GM18867 (cell line): Measurements from ENCODE around the gene HIVEP3.
A peak's percentile ranks its signal among the peaks of the same experiment; 100 is the strongest.

Source experiments
- ATAC-seq: cut with Tn5 transposase; IDR thresholded peaks from one replicate; pipeline ENCODE4 v1.9.1; 2021; ENCODE audit warnings: mild to moderate bottlenecking, moderate library complexity; ENCODE audit not compliant: unreplicated experiment

HIVEP3 gene

DNA sequence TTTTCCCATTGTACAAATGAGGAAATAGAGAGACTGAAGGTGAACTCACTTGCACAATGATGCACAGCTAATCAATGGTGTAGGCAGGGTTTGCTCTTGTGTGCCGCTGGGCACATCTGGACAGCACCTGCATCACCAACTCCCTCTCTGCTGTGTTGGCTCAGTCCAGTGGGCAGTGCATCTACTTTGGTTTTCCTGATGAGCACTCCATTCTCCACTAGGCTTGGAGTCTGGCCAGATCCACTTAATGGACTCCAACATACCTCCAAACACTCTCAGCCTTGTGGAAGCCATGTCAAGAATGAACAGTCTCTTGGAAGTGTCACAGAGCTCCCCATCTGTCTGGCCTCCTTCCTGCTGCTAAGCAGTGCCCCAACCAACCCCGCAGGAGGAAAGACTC is 152.2 kb downstream of the HIVEP3 start:
- ATAC-seq: no peak

DNA sequence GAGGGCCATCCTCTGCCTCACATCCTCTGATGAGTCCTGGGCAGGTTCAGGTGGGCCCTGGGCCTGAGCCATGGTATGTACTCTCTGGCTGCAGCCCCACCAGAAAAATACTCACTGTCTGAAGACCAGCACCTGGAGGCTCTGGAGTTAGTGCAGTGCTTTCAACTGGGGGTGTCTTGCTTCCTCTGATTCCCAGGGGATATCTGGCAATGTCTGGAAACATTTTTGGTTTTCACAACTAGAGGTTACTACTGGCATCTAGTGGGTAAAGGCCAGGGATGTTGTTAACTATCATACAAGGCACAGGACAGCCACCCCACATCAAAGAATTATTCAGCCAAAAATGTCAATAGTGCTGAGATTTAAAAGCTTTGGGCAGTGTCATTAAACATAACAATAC is 152.7 kb downstream of the HIVEP3 start:
- ATAC-seq: no peak

DNA sequence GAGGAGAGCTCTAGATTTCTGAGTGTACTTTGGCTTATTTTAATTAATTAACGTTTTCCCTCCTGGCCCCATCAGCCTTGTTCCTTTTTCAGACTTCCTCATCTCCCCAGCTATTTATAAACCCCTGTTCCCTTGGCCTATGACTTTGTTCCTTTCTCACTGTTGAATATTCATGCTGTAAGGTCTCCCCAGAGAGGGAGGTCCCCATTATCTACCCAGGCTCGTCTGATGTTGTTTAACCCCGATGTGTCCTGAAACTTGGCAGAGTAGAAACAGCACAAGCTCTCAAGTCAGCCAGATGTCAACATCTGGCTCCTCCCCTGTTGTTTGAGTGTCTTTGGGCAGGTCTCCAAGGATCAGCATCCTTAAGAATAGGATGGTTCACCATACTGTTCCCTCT is 153.6 kb downstream of the HIVEP3 start:
- ATAC-seq: no peak

DNA sequence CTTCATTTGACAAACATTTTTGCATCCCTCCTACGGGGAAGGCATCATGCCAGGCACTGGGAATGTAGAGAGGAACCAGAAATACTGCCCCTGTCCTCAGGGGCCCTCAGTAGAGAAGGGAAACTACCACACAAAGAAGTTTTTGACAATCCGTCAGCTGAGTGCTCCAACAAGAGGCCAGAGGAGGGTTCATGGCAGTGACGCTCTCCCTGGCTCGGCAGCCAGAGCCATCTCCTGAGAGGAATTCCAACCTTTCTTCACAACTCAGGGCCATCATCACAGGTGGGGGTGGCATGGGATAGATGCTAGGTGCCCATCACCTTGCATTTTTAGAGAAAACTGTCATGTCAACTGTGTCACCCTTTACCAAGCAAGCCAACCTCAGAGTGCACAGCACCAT is 154.1 kb downstream of the HIVEP3 start:
- ATAC-seq: no peak

DNA sequence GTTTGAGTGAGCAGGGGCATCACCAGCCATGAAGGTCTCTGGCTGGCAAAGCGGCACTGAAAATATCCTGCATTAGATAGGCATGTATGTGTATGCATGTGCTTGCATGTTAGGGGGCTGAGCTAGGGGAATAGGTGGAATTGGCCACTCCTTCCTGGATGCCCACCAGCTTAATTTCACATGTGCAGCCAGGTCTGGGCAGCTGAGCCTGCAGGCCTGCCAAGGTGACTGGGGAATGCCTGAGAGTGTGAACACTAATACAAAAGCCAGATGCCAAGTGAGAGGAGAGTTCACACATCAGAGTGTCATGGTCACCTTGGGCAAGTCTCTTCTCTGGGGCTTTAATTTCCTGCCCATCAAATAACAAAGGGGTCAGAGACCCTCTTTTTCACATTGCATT is 155.9 kb downstream of the HIVEP3 start:
- no peak for ATAC-seq

DNA sequence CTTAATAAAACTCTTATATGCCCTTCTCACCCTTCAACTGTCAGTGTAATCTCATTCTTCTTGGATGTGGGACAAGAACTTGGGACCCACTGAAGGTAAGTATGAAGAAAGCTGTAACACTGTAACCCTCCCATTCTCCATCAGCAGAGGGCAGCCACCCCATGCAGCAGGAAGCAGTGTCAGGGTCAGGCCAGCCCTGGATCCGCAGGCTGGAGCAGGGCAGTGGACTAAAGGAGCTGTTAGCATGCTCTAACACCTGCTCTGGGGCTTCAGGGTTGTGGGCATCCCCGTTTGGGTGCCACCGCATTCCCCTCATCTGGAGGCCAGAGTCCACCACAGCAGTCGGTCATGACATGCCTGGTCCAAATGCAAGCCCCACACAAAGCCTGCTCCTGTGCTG is 156.5 kb downstream of the HIVEP3 start:
- ATAC-seq: no peak

DNA sequence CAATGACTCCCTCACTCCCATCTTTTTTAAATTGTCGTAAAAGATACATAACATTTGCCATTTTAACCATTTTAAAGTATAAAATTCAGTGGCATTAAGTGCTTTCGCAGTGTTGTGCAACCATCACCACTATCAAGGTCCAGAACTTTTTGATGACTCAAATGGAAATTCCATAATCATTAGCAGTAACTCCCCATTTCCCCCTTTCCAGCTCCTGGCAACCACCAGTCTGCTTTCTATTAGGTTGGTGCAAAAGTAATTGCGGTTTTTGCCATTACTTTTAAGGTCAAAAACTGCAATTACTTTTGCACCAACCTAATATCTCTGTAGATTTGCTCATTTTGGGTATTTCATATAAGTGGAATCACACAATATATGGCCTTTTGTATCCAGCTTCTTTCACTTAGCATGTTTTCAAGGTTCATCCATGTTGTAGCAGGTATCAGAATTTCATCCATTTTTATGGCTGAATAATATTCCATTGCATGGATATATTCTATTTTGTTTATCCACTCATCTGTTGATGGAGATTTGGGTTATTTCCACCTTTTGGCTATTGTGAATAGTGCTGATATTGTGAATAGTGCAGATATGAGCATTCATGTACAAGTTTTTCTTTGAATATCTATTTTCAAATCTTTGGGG is 159.7 kb downstream of the HIVEP3 start:
- no peak for ATAC-seq

DNA sequence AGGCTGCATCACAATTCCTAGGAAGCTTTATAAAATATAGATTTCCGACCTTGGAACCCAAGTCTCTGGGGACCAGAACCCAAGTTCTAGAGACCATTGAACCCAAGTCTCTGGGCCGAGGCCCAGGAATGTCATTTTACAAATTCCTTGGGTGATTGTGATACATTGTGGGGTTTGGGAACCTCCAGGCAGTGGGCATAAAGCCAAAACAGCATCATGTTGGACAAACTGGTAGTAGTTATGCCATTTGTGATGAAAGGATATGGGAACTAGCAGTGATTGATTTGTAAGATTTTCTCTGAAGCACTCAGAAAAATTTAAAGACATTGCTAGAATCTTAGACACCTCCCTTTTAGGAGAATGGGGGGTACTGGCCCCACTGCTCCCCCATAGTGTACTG is 160.2 kb downstream of the HIVEP3 start:
- no peak for ATAC-seq

DNA sequence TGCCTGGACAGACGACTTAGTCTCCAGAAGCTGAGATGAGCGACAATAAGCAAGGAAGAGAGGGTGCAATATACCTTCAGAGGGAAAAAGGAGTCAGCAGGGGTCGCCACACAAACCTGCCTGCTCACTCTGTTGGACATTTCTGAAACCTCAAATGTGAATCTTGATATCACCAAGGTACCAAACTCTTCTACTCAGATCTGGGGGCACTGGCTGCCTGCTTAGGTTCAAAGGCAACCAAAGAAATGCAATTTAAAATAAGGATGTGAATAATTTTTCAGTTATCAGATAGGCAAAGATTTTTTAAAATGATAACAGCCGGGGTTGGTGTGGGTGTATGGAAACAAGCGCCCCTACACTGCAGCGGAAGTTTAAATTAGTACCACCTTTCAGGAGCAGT is 164.2 kb downstream of the HIVEP3 start:
- no peak for ATAC-seq

DNA sequence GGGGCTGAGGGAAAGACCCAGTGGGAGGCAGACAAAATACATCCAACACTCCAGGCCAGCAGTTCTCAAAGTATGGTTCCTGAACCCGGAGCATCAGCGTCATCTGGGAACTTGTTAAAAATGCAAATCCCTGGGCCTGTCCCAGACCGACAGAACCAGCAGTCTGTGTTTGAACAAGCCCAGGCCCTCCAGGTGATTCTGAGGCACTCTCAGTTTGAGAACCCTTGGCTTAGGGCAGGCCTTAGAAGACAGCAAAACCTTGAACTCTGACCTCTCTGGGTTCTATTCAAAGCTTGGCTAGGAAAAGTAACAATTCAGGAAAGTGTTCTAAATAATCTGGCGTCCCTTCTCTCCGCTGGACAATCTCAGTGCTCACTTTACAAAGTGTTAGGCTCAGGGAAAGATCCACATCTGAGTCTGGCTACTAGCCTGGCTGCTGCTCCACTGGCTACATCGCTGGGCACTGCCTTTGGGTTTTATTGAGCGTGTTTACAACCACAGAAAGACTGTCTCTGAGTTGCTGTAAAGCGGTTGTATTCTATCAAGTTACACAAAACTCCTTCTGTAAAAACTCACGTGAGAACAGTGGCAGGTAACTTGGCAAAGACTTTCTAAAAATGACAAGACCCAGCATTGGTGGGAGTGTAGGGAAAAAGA is 166.1 kb downstream of the HIVEP3 start:
- peak; percentile 9 for ATAC-seq

DNA sequence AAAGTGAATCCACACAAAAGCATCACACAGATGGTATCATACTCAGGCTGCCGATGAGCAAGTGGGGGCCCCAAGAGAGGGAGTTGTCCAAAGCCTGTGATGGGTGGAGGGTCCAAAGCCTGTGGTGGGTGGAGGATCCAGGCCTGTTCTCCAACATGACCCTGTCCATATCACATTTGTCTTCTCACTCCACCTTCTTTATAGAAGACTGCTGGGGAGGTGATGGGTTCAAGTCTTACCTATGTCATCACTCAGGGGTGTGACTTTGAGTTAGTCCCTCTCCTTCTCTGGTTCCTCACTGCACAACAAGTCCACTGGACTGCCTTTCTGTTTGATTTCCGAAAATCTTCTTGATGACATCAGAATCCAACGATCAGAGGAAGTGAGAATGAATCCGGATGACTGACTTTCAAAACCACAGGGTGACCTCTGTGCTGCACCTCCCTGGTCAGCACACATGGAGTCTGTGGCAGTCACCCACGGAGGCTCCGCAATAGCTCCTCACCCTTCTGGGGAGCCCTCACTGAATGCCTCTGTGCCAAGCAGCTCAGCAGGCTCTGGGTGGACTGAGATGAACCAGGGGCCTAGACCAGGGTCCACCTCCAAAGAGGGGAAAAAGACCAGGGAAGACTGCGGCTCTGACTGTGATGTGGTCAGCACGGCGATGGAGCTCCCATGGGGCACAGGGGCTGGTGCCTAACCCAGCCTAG is 166.8 kb downstream of the HIVEP3 start:
- peak; percentile 45 for ATAC-seq

DNA sequence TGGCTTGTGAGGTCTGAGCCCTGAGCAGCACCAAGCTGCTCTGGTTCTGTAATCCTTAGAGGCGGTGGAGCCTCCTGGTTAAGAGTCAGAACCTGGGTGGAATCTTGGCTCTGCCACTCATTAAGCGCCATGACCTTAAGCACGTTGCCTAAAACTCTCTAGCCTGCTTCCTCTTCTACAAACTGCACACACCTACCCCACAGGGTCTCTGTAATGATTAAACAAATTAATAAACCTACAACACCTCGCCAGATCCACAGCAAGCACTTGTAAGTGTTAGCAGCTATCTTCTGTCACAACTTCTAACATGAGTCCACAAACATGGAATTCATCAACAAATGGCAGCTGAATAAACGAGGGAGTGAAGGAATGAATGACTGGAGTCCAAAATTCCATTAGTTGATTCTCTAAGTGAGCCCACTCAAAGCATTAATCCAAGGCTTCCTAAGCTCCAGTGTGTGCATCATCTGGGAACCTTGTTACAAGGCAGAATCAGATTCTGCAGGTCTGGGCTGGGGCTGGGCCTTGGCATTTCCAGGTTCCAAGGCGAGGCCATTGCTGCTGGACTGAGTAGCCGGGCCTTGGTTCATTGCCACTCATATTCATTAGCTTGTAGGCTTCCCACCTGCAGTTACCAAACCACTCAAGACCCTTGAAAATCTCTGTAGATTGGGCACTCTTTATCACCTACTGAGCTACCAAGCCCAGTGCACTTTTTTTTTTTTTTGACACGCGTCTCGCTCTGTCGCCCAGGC is 168.6 kb downstream of the HIVEP3 start:
- ATAC-seq: no peak

DNA sequence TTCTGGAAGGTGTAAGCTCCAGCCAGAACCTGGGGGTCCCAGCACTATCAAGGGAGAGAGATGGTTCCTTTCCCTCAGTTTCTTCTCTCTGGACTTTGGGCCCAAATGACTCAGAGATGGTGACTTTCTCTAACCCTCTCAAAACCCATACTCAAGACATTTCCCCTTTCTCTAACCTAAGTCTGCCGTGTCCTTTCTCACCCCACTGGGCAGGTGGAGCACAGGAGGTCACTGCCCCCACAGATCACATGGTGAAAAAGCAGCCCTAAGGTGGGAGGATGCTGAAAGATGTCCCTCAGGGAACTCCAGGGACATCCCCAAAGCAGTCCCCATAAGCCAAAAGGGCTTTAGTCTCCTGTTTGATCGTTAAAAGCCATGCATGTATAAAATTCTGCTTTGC is 173.7 kb downstream of the HIVEP3 start:
- no peak for ATAC-seq

DNA sequence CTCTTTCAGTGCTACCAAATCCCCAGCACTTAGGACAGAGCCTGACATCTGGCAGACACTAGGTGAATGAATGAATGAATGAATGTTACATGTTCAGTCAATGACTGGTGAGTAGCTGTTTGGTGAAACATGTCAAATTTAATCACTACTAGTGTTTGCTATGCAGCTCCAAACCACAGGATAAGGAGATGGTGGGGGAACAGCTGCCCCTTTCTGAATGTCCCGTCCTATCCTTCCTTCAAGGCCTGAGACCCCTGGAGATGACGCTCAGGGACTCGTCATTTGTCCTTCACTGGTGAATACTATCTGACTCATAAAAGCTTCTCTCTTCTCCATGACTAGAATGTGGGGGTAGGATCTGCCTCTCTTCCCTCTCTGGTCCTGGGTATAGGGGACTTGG is 175.4 kb downstream of the HIVEP3 start:
- ATAC-seq: no peak

DNA sequence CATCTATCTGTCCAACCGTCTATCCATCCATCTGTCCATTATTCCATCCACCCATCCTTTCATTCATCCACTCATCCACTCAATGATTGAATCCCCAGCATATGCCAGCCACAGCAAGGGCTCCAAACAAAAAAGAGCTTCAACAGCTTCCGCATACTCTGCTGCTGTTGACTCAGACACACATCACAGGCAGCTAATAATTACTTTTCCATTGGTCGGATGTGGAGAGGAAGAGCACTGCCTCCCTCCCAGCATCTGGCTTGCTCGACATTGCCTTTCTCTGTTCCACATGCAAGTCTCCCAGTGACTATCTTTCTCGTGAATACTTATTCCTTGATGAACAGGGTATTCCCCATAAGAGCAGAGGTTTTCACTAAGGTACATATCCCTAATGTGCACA is 176.5 kb downstream of the HIVEP3 start:
- no peak for ATAC-seq

DNA sequence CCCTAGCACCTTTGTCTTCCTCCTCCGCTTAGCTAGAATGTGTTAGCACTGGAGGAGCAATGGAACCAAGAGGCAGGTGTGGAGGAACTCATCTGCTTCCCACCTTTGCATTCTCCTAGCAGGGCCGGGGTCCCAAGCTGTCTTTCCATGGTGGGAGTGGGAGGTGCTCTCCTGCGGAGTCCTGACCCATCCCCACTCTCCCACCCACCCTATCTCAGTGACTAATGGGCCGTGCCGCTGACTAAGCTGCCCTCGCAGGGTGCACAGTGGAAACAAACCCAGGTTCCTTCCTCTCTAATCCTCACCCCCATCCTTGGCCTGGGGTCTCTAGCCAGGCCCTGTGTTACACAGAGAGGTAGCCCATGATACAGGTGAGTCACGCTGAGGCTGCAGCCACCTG is 177.5 kb downstream of the HIVEP3 start:
- no peak for ATAC-seq

DNA sequence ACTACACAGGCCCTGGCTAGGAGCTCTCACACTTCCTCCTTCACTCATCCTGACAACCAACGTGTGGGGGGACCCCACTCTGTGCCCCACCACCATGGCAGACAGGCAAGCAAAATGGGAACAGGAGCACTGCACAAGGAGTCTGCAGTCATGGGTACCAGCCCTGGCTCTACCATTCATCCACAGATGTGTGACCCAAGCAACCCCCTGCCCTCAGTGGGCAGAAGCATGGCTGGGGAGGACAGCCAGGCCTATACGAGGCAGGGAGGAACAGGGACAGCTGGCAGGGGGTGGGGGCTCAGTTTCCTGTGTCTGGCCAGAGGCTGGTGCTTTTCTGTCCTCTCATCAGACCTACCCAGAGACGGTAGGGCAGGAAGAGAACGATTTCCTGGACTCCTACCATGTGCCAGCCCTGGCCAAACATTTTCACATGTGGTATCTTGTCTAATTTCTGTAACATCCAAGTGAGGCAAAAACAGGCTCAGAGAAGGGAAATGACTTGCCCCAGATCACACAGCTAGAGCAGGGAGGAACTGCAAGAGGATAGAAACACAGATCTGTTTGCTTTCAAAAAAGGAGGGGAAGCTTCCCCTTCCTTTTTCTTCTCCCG is 178.0 kb downstream of the HIVEP3 start:
- ATAC-seq: no peak

DNA sequence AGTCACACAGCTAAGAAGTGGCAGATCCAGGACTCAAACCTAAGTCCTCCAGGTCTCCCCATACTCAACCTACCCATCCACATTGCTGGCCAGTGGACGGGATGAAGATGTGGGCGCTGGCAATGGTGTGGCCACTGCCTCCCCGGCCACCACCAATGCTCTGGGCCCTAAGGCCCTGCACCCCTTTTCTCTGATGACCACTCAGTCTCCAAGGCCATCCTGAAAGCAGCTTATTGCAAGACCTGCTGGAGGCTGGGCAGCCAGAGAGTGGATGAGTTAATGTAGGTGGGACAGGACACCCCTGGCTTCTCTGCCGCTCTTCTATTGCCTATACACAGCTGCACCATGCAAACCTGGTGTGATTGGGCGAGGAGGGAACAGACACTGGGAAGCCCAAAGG is 178.7 kb downstream of the HIVEP3 start:
- no peak for ATAC-seq

DNA sequence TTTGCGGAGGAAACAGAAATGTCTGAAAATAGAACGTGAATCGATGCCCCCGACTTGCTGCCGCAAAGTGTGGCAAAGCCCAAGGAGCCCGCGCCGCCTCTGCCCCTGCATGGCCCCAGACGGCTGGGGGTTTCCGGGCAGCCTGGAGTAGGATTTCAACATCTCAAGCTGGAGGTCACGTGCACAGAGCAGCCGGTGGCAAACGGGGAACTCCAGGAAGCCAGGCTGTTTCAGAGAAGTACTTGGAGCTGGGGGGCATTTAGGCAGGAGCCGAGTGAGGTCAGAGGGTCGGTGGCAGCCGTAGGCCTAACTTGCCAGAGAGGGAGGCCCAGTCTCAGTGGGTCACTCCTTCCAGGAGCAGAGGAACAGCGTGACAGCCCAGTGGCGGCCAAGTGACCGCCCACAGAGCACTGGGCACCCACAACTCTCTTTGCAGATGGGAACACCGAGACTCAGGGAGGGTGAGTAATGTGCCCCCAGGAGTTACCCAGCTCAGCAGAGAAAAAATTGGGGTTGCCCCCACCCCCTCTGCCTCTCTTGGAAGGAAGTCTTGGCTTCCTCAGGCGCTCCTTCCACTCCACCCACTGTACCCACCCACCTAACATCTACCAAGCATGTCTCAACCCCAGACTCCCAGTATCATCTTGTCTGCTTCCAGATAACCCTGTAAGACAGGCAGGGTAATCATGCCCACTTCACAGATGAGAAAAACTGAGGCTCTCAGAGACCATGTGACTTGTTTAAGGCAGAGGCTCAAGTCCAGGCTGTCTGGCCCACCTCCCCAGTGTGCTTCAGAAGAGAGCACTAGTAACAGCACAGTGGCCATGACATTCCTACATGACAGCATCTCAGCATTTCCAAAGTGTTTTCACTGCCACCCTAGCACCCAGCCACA is 179.4 kb downstream of the HIVEP3 start:
- no peak for ATAC-seq

DNA sequence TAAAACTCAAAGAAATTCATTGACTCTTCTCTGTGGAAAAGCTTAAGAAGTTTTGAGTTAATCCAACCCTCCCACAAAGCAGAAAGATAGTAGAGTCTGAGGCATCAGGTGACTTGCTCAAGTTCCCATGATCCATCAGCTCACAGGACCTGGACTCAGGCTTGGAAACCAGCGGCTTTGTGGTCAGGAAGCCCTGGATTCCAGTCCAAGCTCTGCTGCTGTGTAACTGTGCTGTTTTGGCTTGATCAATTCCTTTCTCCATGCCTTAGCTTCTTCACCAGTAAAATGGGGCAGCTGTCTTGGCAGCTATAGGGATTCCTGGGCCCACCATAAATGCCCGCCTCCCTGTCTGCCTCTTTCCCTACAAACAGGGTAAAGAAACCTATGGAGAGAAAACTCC is 180.2 kb downstream of the HIVEP3 start:
- no peak for ATAC-seq
